Effector CD4-positive, alpha-beta T cell (primary cell): Measurements from ENCODE around the gene CEP112.

Source experiments
- DNase-seq: peaks from one replicate; pipeline ENCODE4 v3.0.0-alpha.2; 2020

Gene CEP112

GRCh38 chr17:65918916-65919315 lies 273.0 kb downstream of the CEP112 start:
- no peak for DNase-seq

DNA sequence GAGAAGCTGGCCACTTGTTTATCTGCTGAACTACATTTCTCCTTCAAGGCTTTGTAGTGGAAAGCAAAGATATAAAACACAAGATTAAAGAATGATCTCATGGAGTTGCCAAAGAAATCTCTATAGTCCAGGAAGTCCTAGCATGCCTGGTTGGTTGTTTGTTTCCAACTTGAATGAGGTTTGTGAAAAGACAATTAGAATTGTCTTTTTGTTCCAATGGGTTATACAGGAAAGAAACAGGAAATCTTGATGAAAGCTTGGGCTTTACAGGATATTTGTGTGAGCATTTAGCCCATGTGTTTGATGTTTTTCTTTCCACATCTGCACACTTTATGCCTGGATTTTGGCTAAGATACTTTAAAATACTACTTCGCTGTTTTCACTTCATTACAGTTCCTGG lies 273.4 kb downstream of the CEP112 start:
- no peak for DNase-seq

- no peak for DNase-seq
Observed at GRCh38 chr17:65917560-65917959, 274.4 kb downstream of the CEP112 start.

GRCh38 chr17:65916425-65916824 lies 275.5 kb downstream of the CEP112 start:
- DNase-seq = no peak

- DNase-seq = no peak
Observed at GRCh38 chr17:65914784-65915342, 277.1 kb downstream of the CEP112 start.

- DNase-seq = no peak
Observed at GRCh38 chr17:65913326-65913850, 278.5 kb downstream of the CEP112 start.

- DNase-seq = no peak
Observed at GRCh38 chr17:65910836-65911235, 281.1 kb downstream of the CEP112 start.

- no peak for DNase-seq
Observed at GRCh38 chr17:65902831-65903522, 289.0 kb downstream of the CEP112 start.

- DNase-seq = no peak
Observed at GRCh38 chr17:65902155-65902554, 289.8 kb downstream of the CEP112 start.

DNA sequence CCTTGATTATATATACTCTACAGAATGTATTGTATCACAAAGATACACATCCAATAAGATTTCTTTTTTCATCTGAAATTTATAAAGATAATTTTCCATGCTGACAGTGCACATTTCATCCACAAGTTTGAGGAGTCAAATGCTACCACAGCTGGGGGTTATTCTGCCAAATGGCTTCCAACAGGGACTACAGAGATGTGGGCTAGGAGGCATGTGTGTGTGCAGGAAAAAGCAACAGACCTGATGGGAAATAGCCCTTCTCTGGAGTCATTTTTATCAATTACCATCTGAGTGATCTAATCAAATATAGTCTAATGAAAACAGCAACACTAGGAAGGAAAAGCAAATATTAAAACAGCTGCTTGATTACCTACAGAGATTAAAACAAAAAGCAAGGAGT lies 290.5 kb downstream of the CEP112 start:
- DNase-seq = no peak

DNA sequence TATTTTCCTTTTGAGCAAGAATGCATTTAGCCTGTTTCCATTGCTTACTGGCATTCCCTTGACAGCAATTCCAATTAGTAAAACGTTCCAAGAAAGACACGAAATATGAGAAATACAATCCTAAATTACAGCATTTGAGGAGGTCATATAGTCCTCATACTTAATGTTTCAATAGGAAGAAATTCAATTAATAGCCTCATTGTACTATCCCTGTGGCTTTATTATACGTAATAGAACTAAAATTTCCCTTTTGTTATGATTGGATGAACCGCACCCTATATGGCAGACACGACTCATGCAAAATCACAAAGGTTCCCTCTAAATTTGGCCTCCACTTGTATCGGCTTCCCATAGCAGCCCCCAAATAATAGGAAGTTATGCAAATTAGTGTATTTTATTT lies 291.7 kb downstream of the CEP112 start:
- DNase-seq = no peak

DNA sequence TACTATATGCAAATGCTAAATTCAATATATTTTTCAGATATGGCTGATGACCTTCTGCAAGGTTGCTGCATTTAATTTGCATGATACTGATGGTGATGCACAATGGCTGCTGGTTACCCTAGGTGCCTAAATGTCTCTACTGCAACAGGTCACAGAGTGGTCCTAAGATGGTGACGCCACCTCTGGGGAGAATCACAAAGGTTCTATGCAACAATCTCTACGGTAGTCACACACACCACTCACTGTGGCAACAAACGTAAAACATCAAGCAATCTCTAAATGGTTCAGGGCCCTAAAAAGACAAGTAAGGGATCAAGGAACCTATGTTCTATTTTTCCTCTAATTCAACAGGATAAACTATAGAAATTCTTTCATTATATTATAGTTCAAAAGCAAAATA lies 293.3 kb downstream of the CEP112 start:
- DNase-seq = no peak

DNA sequence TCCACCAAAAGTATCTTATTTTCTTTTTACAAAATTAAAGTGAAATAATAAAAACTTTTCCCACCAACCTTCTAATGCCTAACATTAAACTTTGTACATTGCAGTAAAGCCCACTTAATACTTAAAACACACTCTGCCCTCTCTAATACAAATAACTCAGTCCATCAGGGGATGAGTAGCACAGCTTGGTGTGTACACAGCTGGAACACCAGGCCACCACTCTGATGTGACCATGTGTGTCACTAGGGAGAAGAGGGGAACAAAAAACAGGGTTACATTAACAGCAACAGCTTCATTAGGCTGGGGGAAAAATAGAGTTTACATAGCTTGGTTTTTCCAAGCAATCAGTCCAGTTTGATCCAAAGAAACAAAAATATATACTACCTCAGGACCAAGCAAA lies 295.0 kb downstream of the CEP112 start:
- no peak for DNase-seq

DNA sequence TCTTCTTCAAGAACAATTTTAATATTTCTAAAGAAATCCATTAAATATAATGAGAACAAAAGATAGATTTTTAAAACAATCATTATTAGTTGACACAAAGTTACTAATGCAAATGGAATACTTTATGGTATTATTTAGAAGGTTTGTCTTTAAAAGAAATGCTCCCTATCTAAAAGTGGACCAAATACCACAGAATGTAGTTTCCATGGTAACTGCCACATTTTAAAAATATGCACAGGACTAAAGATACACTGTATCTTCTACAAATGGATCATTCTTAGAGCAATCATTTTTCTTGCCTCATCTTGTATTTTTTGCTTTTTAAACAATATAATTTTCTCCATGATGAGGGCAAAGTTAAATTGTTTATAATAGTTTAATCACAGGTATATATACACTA lies 296.0 kb downstream of the CEP112 start:
- DNase-seq = no peak

DNA sequence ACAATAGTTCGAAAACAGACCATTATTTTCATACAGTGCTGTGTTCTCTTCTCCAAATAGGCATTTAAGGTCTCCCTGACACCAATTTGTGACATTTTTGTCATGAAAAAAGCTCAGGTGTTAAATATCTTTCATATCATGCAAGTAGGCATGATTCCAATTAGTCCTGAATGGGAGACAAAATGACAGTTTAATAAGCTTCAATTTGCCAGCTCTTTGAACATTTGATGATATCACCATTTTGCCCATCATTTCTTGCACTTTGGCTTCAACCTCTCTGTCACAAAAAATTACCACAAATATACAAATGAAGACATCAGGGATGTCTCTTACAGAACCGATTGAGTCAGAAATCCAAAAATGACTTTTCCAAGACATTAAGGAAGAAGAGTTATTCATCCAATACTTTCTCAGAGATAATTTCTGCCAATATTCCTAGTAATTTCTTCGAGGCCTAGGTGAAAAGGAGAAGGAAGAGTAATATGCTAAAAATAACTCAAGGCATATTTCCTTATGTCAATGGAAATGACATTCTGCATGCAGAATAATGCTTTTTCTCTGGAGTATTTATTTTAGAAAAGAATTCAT lies 298.1 kb downstream of the CEP112 start:
- DNase-seq = no peak

- no peak for DNase-seq
Observed at GRCh38 chr17:65892912-65893377, 299.0 kb downstream of the CEP112 start.

DNA sequence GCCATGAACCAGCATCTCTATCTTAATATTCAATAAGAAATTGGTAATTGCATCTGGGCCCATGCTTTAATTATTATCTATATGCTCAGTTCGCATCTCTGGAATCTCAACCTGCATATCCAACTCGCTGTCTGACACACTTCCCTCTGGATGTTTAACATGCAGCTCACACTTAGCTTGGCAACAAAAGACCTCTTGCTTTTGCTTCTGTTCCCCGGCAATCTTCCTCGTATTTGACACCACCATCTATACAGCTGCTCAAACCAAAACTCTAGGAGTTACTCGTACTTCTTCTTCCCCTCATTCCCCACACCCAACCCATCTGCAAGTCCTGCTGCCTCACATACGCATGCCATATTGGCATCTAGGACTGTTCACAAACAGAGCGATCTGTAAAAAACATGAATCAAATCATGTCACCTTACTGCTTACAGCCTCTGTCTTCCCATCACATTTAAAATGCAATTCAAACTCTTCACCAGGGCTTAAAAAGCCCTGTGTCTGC lies 300.6 kb downstream of the CEP112 start:
- DNase-seq = no peak

DNA sequence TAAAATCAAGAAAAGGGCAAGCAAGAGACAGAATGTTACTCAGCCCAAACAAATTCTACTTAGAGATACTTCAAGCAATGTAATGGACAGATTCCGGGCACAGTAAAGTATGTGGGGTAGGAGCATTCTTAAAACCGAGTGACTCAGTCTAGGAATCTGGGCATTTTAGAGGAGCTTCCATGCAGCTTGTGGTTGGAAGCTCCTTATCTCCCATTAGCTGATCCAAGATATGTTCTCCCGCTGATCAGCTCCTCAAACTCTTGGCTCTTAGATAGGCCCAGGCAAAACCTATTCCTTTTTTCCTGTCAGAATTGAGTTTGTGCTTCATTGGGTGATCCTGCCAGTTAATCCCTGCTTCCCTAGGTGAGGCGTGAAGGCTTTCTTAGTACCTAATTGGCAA lies 303.3 kb downstream of the CEP112 start:
- no peak for DNase-seq

GRCh38 chr17:65886315-65887245 lies 305.4 kb downstream of the CEP112 start:
- DNase-seq = no peak

DNA sequence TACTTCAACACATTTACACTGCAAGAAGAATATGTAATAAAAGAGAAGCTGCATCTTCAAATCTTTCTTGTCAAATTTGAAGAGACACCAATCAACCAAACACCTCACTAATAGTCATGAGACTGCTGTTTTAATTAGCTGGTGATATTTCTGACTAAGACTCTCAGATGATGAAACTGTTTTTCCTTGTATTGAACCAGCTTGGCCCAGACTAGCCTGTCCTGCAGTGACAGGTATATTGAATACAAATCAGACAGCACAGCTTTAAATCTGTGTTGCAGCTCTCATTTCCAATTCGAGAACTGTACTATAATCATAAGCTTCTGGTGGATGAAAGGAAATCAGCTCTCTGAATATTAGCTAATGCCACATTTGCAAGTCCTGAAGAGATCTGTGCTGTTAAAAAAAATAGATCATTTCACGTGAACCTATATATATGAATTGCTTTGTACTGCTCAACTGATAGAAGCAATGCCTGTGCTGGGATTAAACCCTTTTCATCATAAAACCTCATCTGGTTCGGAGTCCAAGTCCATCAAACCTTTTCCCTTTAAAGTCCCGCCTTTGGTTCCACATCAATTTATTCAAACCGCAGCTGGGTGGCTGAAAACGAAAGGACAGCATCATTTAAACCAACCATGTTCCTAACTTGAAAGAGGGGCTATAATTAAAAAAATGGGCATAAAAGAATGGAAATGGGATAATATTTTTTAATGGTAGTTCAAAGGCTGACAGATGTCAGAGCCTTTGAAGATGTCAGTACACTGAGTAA lies 306.2 kb downstream of the CEP112 start:
- no peak for DNase-seq

- DNase-seq = no peak
Observed at GRCh38 chr17:65876985-65877384, 314.9 kb downstream of the CEP112 start.

DNA sequence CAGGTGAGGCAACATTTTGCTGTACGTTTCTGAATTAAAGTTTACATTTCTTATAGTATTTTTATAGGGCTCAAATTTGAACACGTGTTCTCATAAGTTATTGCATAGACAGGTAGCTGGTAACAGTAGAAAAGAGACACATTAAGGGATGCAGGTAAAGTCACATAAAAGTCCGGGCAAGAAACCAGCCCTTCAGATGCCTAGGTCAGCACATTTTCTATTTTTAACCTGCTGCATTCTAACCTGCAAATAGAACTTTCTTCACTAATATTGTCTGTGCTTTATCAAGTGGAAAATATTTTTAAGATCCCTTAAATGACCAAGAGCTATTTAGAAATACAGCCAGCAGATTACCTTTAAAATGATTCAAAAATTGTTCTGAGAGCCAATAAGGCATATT lies 323.1 kb downstream of the CEP112 start:
- DNase-seq = no peak
